GM12891 (cell line): ENCODE results near the gene SRP54.

Source experiments
- POLR2A ChIP-seq: IDR thresholded peaks from 2 replicates; pipeline ENCODE4 v1.6.1; 2011; ENCODE audit warnings: low read depth, low read length, control low read depth
- TAF1 ChIP-seq: IDR thresholded peaks from 2 replicates; pipeline ENCODE4 v1.6.1; 2011; ENCODE audit warnings: low read depth, low read length, control low read depth

DNA sequence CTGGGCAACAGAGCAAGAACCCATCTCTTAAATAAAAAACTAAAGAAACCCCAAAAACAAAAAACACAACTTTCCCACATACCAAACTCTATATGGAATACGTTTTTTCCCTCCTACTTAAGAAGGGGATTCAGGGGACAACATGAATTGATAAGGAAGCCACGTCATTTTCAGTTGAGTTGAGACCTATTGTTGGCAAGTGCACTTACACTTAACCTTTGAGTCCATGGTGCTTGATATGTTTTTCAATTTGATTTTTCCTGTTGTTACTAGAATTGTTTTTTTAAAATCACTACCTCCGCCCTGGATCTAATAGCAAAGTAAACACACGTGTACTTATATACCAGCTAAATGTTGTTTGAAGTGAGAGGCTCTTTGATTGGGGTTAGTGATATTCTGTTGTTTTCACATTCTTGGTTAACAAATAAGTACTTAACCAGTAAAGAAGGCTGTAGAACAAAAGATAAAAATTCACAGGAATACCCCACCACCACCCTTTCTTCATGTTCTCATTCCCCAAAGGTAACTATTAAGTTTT is 65.3 kb downstream of the SRP54 start:
- TF ChIP-seq TAF1 (no peak), POLR2A (no peak)
